ENCODE results near the gene ZNF215.
"Not testable (repeated sequence)": the region's sequence is repeated elsewhere in the genome, so short reads cannot be mapped to it uniquely, and the experiment has no call there.

Gene ZNF215

DNA sequence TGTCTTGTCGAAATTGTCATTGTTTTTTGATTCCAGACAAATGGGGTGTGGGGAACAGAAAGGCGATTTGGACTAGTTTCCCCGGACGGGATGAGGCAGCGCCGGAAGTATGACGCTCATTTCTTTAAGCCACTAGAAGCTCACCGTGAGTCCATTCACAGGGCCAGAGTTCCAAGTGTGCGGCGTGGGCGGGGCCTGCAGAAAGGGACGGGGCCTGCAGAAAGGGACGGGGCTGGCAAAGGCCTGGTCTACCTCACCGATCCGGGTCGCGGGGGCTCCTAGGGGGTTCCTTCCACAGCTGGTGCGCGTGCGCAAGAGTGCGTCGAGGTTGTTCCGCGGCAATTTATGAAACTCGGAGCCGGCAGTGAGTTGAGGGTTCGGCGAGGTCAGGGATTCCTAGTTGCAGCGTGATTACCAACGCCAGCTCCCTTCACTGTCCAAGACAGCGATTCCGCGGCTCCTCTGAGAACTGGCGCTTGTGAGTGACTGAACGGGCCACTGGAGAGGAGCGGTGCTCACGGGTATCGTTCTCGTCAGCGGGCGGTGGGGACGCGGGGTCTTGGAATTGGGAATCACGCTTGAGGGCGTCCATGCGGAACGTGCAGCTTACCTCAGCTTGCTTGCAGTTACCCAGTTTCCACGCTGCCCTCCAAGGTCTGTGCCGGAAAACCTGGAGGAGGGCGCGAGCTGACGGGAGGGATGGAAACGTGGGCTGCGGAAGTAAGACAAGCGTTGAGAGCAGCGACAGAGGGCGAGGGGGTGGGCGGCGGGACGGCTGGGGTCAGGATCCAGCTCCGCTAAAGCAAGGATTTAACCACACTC lies at the start of gene ZNF215:
TSS of gene ZNF215 (plus strand) at position 219 of the 822 bp plus-strand sequence. CDS start 5,847 bp downstream, outside the sequence.
- H3K27ac ChIP-seq: no peak within 1 kb of the TSS
- TF ChIP-seq CTCF (conservative IDR thresholded peaks at IDR 0.05): no peak

DNA sequence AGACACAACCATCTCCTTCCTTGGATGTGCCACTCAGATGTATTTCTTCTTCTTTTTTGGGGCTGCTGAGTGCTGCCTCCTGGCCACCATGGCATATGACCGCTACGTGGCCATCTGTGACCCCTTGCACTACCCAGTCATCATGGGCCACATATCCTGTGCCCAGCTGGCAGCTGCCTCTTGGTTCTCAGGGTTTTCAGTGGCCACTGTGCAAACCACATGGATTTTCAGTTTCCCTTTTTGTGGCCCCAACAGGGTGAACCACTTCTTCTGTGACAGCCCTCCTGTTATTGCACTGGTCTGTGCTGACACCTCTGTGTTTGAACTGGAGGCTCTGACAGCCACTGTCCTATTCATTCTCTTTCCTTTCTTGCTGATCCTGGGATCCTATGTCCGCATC lies 49.3 kb upstream of the ZNF215 start:
- TF ChIP-seq CTCF (conservative IDR thresholded peaks at IDR 0.05): no peak
- H3K27ac ChIP-seq: no peak overlapping the region

GRCh38 chr11:6882751-6883150 lies 43.5 kb upstream of the ZNF215 start:
- TF ChIP-seq CTCF (conservative IDR thresholded peaks at IDR 0.05): no peak
- no peak overlapping the region for H3K27ac ChIP-seq

GRCh38 chr11:6887711-6888110 lies 38.5 kb upstream of the ZNF215 start:
- H3K27ac ChIP-seq: not testable (repeated sequence)

GRCh38 chr11:6888830-6889229 lies 37.4 kb upstream of the ZNF215 start:
- no peak for TF ChIP-seq CTCF (conservative IDR thresholded peaks at IDR 0.05)
- no peak overlapping the region for H3K27ac ChIP-seq

GRCh38 chr11:6889835-6890234 lies 36.4 kb upstream of the ZNF215 start:
- no peak overlapping the region for H3K27ac ChIP-seq
- TF ChIP-seq CTCF (conservative IDR thresholded peaks at IDR 0.05): no peak

GRCh38 chr11:6892400-6892799 lies 33.8 kb upstream of the ZNF215 start, which contains the start of gene OR2D2:
Gene OR2D2 (minus strand): TSS chr11:6892500. CDS start chr11:6892500, 0 bp downstream.
- H3K27ac ChIP-seq: no peak within 1 kb of the TSS
- no peak for TF ChIP-seq CTCF (conservative IDR thresholded peaks at IDR 0.05)

GRCh38 chr11:6894097-6894496 lies 32.1 kb upstream of the ZNF215 start:
- H3K27ac ChIP-seq: no peak overlapping the region
- no peak for TF ChIP-seq CTCF (conservative IDR thresholded peaks at IDR 0.05)

All from VCaP (cell line).